ENCODE data around the gene C10orf105.

The C10orf105 gene

GRCh38 chr10:71675295-71675970, 44.1 kb downstream of the C10orf105 start:
- no peak for DNase-seq (ENCODE audit: low spot score)

DNA sequence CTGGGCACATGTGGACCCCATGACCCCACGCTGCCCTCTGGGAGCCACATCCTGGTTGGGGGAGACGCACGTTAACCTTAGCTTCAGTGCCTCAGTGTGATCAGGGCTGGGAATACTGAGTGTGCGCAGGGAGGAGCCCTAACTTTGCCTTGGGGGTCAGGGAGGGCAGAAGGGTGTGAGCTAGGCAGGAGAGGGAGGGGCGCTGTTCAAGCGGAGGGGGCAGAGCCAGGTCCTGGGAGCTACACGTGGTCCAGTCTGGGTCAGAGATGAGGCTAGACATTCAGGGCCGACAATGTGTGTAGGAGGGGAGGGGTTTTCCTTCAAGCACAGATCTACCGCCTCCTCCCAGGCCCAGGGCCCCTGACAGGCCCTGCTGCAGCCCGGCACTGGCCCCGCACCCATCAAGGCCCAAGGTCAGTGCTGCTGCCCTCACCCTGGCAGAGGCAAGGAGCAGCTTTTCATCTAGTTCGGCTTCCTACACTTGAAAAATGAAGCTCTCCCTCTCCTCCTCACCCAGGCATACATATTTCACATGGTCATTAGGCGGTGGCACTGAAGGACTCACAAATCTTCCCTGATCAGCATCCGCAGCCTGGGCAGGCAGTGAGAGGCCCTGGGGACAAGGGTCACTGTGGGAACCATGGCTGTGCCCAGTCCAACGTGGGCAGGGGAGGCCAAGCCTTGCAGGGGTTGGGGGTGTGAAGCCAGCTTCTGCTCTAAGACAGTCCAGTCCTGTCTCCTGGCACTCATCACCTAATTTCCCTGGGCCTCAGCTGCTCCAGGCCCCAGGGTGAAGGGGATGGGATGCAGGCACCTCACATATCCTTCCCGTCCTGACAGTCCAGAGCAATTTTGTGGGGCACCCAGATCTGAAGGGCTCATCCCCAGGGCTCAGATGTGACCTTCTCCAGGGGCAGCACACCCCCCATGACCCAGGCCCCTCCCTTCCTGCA, 47.3 kb downstream of the C10orf105 start:
- DNase-seq (ENCODE audit: low spot score): no peak

DNA sequence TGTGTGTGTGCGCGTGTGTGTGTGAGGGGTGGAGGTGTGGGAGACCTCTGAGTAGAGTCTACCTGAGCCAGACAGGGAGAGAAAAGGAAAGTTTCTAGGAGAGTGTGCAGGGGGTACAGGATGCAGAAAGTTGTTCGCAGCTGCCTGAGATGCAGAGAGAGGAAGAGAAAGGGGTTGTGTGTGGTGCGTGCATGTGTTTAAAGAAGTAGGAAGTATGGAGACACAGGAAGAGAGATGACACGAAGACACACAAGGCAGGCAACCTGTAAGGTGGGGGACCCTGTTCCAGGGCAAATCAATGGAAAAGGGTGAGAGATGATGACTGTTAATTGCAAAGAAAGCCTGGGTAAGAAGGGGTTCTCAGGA, 52.2 kb downstream of the C10orf105 start:
- no peak for DNase-seq (ENCODE audit: low spot score)

DNA sequence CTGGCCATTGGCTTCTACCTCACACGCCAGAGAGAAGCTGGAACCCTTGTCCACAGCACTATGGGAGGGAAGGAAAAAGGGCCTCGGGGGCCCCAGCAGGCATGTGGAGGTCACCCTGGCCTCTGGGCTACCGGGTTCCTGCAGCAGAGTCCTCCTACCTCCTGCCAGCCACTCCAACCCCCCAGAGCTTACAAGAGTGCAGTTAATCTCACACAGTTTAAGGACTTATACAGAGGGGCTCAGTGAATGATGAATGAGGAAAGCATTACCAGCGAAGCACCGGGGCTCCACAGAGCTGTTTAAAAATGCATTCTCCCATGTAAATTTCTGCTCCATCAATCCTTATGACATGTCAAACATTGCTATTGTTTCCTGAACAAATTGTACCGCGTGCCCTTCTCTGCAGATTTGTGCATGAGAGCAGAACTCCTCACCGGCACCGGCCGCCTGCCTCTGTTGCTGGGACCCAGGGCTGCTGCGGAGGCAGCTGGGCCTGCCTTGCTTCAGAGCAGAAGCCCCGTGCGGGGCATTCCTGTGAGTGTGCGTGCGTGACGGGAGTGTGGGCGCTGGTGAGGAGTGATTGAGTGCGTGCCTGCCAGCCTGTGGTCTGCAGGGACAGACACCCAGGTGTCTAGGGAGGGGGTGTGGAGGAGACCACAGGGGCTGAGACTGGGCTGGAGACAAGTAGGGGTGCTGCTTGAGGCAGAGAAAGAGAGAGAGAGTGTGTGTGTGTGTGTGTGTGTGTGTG, 52.8 kb downstream of the C10orf105 start:
- DNase-seq (ENCODE audit: low spot score): no peak

DNA sequence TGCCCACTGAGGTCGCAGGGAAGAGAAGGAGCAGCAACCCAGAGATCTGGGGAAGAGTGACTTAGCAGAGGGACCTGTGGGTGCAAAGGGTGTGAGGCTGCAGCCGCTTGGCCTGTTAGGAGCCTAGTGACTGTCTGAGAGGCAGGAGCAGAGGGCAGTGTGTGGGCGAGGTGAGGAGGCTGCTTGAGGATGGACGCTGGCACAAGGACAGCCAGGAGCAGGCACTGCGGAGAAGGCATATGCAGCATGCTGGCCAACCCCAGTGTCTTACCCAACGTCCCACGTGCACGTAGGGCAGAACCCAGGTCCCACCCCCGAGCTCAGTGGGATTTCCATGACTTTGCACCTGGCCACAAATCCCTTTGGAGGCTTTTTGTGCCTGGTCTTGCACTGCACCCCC, 54.1 kb downstream of the C10orf105 start:
- no peak for DNase-seq (ENCODE audit: low spot score)

- DNase-seq (ENCODE audit: low spot score): no peak
These were observed 55.0 kb downstream of the C10orf105 start for GRCh38 chr10:71664585-71664984.

- DNase-seq (ENCODE audit: low spot score): no peak
These were observed 56.3 kb downstream of the C10orf105 start for GRCh38 chr10:71663311-71663710.

- no peak for DNase-seq (ENCODE audit: low spot score)
These were observed 57.7 kb downstream of the C10orf105 start for GRCh38 chr10:71661779-71662336.

Measured in HuH-7.5 (cell line).